Measurements from ENCODE around the gene ATP6V0E2. TPM values are rescaled to one million over a fixed set of nuclear protein-coding genes. Genes with fewer than 3 reads are reported as not detected.
A peak's percentile ranks its signal among the peaks of the same experiment; 100 is the strongest.

ATP6V0E2 gene
- total RNA-seq, 2 experiments from 2014 or later, result 31.8 to 32.4 TPM

DNA sequence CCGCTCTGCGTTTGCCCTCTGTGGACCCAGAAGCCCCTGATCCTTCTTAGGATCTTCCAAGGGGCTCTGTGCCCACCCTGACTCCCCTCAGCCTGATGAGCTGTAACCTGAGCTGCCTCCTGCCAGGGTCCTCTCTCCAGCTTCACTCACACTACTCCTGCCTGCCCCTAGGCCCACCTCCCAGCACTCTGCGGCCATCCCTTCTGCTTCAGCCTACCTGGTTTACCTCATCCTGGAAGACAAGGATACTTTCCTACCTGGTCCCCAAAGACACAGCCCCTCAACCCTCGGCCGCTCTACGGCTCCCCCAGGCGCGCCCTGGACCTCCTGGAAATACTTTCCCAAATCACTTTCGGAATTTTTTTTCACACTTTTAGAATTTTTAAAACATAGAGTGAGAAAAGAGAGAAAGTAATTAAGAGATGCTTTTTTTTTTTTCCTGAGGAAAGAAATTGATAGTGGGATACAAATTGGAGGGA, 42.0 kb upstream of the ATP6V0E2 start:
- no peak for DNase-seq
- CTCF ChIA-PET, result no interaction called here
- no peaks in the 10 kb centered on the region for H3K36me3 Mint-ChIP-seq (ENCODE audit: low read depth)
- H3K4me3 Mint-ChIP-seq, result no peak overlapping the region
- H3K9me3 Mint-ChIP-seq, result no peaks in the 10 kb centered on the region
- intact Hi-C loops (cut with micrococcal nuclease), result no loop called here
- H3K27me3 Mint-ChIP-seq (ENCODE audit: low read depth), result no peaks in the 10 kb centered on the region
- H3K27ac Mint-ChIP-seq, result no peak overlapping the region
- no peaks in the 10 kb centered on the region for H3K4me1 Mint-ChIP-seq (ENCODE audit: low read depth)

GRCh38 chr7:149832332-149833041, 41.3 kb upstream of the ATP6V0E2 start:
- intact Hi-C loops (cut with micrococcal nuclease), result no loop called here
- CTCF ChIA-PET, result no interaction called here
- DNase-seq, result no peak

DNA sequence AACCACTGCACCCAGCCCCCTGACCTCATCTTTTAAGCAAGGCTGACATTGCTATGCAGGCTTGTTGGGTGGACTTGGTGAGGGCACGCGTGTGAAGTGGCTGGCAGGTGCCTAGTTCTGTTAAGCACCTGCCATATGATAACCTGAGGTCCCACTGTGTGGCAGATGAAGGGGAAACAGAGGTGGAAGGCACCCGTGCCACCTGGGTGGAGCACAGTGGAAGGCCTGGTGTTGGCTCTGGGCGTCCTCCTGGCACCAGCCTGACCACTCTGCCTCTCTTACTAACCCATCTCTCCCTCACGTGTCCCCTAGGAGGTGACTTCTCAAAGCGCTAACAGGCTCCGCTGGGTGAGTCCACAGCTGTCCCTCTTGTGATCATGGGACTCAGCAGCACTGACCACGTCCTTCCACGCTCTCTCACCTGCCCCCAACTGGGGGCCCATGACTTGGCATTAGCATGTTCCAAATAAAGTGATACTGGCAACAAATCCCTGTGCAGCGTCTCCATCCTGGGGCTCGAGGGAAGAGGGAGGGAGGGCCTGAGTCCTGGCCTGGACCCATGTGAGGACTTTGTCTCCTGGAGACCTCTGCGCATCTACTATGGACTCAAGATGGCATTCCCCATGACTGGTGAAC, 40.2 kb upstream of the ATP6V0E2 start:
- intact Hi-C loops (cut with micrococcal nuclease), result no loop called here
- CTCF ChIA-PET, result no interaction called here
- Mint-ChIP-seq H3K4me1 (ENCODE audit: low read depth) (peaks cover 6% of the 10 kb centered on the region), H3K4me3 (no peak overlapping the region), H3K36me3 (ENCODE audit: low read depth) (no peaks in the 10 kb centered on the region), H3K27me3 (ENCODE audit: low read depth) (no peaks in the 10 kb centered on the region), H3K27ac (no peak overlapping the region), H3K9me3 (no peaks in the 10 kb centered on the region)
- DNase-seq, result no peak

More at GRCh38 chr7:149832332-149833041, 41.3 kb upstream of the ATP6V0E2 start:
- peaks cover under 1% of the 10 kb centered on the region for H3K4me1 Mint-ChIP-seq (ENCODE audit: low read depth)
- H3K9me3 Mint-ChIP-seq, result no peaks in the 10 kb centered on the region
- no peak overlapping the region for H3K4me3 Mint-ChIP-seq
- no peaks in the 10 kb centered on the region for H3K27me3 Mint-ChIP-seq (ENCODE audit: low read depth)
- no peaks in the 10 kb centered on the region for H3K36me3 Mint-ChIP-seq (ENCODE audit: low read depth)
- no peak overlapping the region for H3K27ac Mint-ChIP-seq

DNA sequence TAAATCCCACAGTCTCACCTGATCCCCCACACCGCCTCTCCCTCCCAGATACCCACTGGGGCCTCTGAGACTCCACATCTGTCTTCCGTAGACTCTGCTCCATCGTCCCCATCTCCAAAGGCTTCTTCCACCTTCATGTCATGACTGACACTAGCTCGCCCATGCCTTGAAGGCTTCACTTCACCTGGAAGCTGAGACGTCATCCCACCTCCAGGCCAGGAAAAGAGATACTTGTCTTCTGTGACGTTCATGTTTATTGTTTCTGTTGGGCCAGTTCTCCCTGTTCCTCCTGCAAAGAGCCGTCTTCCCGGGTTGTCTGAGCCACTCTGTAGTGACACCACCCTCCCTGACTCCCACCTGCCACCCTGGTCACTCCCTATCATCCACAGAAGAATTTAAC, 39.2 kb upstream of the ATP6V0E2 start:
- Mint-ChIP-seq H3K27me3 (ENCODE audit: low read depth) (no peaks in the 10 kb centered on the region), H3K9me3 (no peaks in the 10 kb centered on the region), H3K27ac (no peak overlapping the region), H3K4me1 (ENCODE audit: low read depth) (peaks cover 14% of the 10 kb centered on the region), H3K36me3 (ENCODE audit: low read depth) (no peaks in the 10 kb centered on the region), H3K4me3 (no peak overlapping the region)
- intact Hi-C loops (cut with micrococcal nuclease), result no loop called here
- DNase-seq, result no peak
- CTCF ChIA-PET, result no interaction called here

DNA sequence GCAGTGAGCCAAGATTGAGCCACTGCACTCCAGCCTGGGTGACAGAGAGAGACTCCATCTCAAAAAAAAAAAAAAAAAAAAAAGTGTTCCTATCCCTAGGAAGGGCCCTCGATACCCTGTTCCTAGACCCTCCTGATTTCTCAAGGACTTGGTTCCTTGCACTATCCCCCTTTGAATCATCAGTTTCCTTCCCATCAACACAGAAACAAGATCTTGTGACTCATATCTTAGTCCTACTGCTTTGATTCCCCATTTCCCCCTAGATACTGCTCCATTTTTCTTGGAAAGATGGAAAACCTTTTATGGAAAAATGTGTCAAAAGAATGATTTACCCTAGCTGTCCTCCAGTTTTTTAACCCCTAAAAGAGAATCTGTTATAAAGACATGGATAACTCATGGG, 37.3 kb upstream of the ATP6V0E2 start:
- CTCF ChIA-PET, result no interaction called here
- DNase-seq, result no peak
- Mint-ChIP-seq H3K27me3 (ENCODE audit: low read depth) (no peaks in the 10 kb centered on the region), H3K9me3 (no peaks in the 10 kb centered on the region), H3K4me3 (no peak overlapping the region), H3K36me3 (ENCODE audit: low read depth) (no peaks in the 10 kb centered on the region), H3K27ac (no peak overlapping the region), H3K4me1 (ENCODE audit: low read depth) (peaks cover 20% of the 10 kb centered on the region)
- intact Hi-C loops (cut with micrococcal nuclease), result no loop called here

GRCh38 chr7:149837564-149838223, 36.1 kb upstream of the ATP6V0E2 start:
- intact Hi-C loops (cut with micrococcal nuclease), result loop anchor here (1.0 to 2.0 kb wide), 6 partner anchors 17 to 542 kb away; partner anchors contain the start of genes ATP6V0E2 and ZNF775
- DNase-seq, result no peak
- Mint-ChIP-seq H3K4me3 (peak overlapping the region; percentile 76), H3K27me3 (ENCODE audit: low read depth) (no peaks in the 10 kb centered on the region), H3K4me1 (ENCODE audit: low read depth) (peaks cover 26% of the 10 kb centered on the region), H3K27ac (no peak overlapping the region), H3K9me3 (no peaks in the 10 kb centered on the region), H3K36me3 (ENCODE audit: low read depth) (no peaks in the 10 kb centered on the region)
- CTCF ChIA-PET, result interaction anchor here (0.7 to 1.7 kb wide), 4 partner anchors 16 to 63 kb away, joined by 3 to 4 read pairs (median 3); no protein-coding TSS in a partner anchor

- Mint-ChIP-seq H3K36me3 (ENCODE audit: low read depth) (no peaks in the 10 kb centered on the region), H3K27me3 (ENCODE audit: low read depth) (no peaks in the 10 kb centered on the region), H3K4me1 (ENCODE audit: low read depth) (peaks cover 26% of the 10 kb centered on the region), H3K27ac (peak within 1 kb of the TSS; percentile 80), H3K4me3 (peak within 1 kb of the TSS; percentile 76), H3K9me3 (no peaks in the 10 kb centered on the region)
- intact Hi-C loops (cut with micrococcal nuclease), result loop anchor here (1.0 to 2.0 kb wide), 6 partner anchors 16 to 541 kb away; partner anchors contain the start of genes ATP6V0E2 and ZNF775
- DNase-seq, result peak; percentile 96
- CTCF ChIA-PET, result interaction anchor here (0.7 to 2.2 kb wide), 6 partner anchors 11 to 64 kb away, joined by 3 to 18 read pairs (median 4); no protein-coding TSS in a partner anchor
Observed at GRCh38 chr7:149838224-149838991, 35.4 kb upstream of the ATP6V0E2 start, which contains the start of gene ZNF862. Gene ZNF862 (plus strand): TSS chr7:149838375. CDS start chr7:149838612, 237 bp downstream.

DNA sequence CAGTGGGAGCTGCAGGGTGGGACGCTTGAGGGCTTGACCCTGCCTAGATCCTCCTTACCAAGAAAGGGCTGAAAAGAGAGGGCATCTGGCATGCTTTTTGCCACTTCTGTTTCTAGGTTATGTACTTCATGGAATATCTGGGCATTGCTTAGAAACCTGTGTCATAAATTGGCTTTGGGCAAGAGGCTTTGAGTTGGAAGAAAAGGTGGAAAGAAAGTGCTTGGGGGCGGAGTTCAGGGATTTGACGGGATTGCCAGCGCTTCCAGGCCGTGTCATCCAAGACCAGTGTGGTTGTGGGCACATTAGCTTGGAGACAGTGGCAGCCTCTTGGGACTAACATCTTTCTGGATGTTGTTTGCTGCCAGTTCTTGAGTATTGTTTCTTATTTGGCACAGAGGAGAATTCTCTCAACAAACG, 34.8 kb upstream of the ATP6V0E2 start:
- intact Hi-C loops (cut with micrococcal nuclease), result loop anchor here (1.0 to 2.0 kb wide), 6 partner anchors 16 to 540 kb away; partner anchors contain the start of genes ATP6V0E2 and ZNF775
- H3K9me3 Mint-ChIP-seq, result no peaks in the 10 kb centered on the region
- CTCF ChIA-PET, result interaction anchor here (0.7 to 2.2 kb wide), 6 partner anchors 10 to 154 kb away, joined by 3 to 18 read pairs (median 4); no protein-coding TSS in a partner anchor

GRCh38 chr7:149839933-149840332, 33.8 kb upstream of the ATP6V0E2 start:
- H3K27me3 Mint-ChIP-seq (ENCODE audit: low read depth), result no peaks in the 10 kb centered on the region
- no peaks in the 10 kb centered on the region for H3K36me3 Mint-ChIP-seq (ENCODE audit: low read depth)
- no peaks in the 10 kb centered on the region for H3K9me3 Mint-ChIP-seq
- peaks cover 37% of the 10 kb centered on the region for H3K4me1 Mint-ChIP-seq (ENCODE audit: low read depth)
- intact Hi-C loops (cut with micrococcal nuclease), result loop anchor here (2.0 kb wide), 2 partner anchors 15 to 125 kb away; a partner anchor contains a TSS
- H3K27ac Mint-ChIP-seq, result no peak overlapping the region
- CTCF ChIA-PET, result interaction anchor here (1.0 to 2.2 kb wide), 7 partner anchors 9 to 45 kb away, joined by 3 to 18 read pairs (median 4); no protein-coding TSS in a partner anchor
- H3K4me3 Mint-ChIP-seq, result peak overlapping the region; percentile 76
- no peak for DNase-seq

More for the DNA sequence above, 34.8 kb upstream of the ATP6V0E2 start:
- H3K36me3 Mint-ChIP-seq (ENCODE audit: low read depth), result no peaks in the 10 kb centered on the region
- H3K27me3 Mint-ChIP-seq (ENCODE audit: low read depth), result no peaks in the 10 kb centered on the region
- DNase-seq, result no peak
- H3K27ac Mint-ChIP-seq, result peak overlapping the region; percentile 68
- H3K4me1 Mint-ChIP-seq (ENCODE audit: low read depth), result peaks cover 29% of the 10 kb centered on the region
- peak overlapping the region; percentile 76 for H3K4me3 Mint-ChIP-seq

DNA sequence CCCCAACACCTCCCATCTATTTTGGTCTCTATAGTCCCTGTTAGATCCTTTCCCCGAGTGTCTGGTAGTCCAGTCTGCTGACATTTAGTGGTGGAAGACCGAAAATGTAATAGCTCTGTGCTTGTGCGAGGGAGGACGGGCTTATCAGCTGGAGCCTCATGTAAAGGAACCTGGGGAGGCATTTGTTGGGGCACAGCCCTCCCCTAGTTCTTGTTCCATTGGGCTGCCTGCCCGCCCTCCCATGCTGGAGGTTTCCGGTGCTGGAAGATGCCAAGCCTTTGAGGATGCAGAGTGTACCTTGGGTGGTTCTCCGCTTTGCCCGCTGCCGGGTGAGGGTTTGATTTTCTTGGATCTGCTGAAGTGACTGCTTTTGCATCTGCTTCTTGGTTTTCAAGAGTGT, 30.2 kb upstream of the ATP6V0E2 start:
- H3K36me3 Mint-ChIP-seq (ENCODE audit: low read depth), result no peaks in the 10 kb centered on the region
- H3K4me1 Mint-ChIP-seq (ENCODE audit: low read depth), result peaks cover 45% of the 10 kb centered on the region
- no peak for DNase-seq
- H3K27ac Mint-ChIP-seq, result no peak overlapping the region
- H3K4me3 Mint-ChIP-seq, result no peak overlapping the region
- intact Hi-C loops (cut with micrococcal nuclease), result no loop called here
- no peaks in the 10 kb centered on the region for H3K9me3 Mint-ChIP-seq
- CTCF ChIA-PET, result interaction anchor here (1.7 kb wide), 1 partner anchor 28 kb away, joined by 6 read pairs; no protein-coding TSS in a partner anchor
- H3K27me3 Mint-ChIP-seq (ENCODE audit: low read depth), result no peaks in the 10 kb centered on the region

DNA sequence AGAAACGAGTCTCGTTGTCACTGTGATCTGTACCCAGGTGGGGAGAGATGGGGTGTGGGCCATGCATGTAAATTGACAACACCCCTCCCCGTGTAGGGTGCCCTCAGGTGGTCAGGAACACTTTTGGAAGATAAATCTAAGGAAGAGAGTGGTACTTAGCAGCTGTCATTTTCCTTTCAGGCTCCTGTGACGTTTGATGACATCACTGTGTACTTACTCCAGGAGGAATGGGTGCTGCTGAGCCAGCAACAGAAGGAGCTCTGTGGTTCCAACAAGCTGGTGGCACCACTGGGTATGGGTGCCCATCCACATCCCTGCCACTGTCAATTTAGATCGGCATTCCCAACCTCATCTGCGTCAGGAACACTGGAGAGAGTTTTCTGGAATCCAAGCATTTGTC, 29.3 kb upstream of the ATP6V0E2 start:
- H3K9me3 Mint-ChIP-seq, result no peaks in the 10 kb centered on the region
- H3K4me3 Mint-ChIP-seq, result peak overlapping the region; percentile 20
- peaks cover 38% of the 10 kb centered on the region for H3K4me1 Mint-ChIP-seq (ENCODE audit: low read depth)
- CTCF ChIA-PET, result interaction anchor here (0.7 to 1.7 kb wide), 2 partner anchors 27 to 36 kb away, joined by 3 to 6 read pairs; no protein-coding TSS in a partner anchor
- H3K27me3 Mint-ChIP-seq (ENCODE audit: low read depth), result no peaks in the 10 kb centered on the region
- H3K27ac Mint-ChIP-seq, result no peak overlapping the region
- intact Hi-C loops (cut with micrococcal nuclease), result loop anchor here (1.0 kb wide), 1 partner anchor 10 kb away; no protein-coding TSS in a partner anchor
- peaks cover 2% of the 10 kb centered on the region for H3K36me3 Mint-ChIP-seq (ENCODE audit: low read depth)
- no peak for DNase-seq

All from activated naive CD4-positive, alpha-beta T cell treated with anti-CD3 and anti-CD28 coated beads for 36 hours (primary cell).